GM23248 (cell line): Measurements from ENCODE around the gene NCF4. TPM values are rescaled to one million over a fixed set of nuclear protein-coding genes. Genes with fewer than 3 reads are reported as not detected.

Source experiments
- DNase-seq: peaks from one replicate; pipeline ENCODE4 v3.0.0-alpha.2; 2015
- H2AFZ ChIP-seq: fragments of 200-600 bp; sonication (generic); 2 replicates; pipeline ENCODE4 v1.6.1; 2016; ENCODE audit warnings: antibody characterized with exemption
- H3F3A ChIP-seq: fragments of 200-600 bp; sonication (generic); 2 replicates; pipeline ENCODE4 v1.6.1; 2016; ENCODE audit warnings: mild to moderate bottlenecking, antibody characterized with exemption, mixed run types; ENCODE audit not compliant: insufficient read depth
- H3K27ac ChIP-seq: fragments of 200-600 bp; sonication (generic); 2 replicates; pipeline ENCODE4 v1.5.1; 2016; ENCODE audit warnings: mild to moderate bottlenecking
- H3K27me3 ChIP-seq: fragments of 200-600 bp; sonication (generic); replicated peaks from 2 replicates; pipeline ENCODE4 v1.6.1; 2016; ENCODE audit warnings: mild to moderate bottlenecking; ENCODE audit not compliant: insufficient read depth
- H3K36me3 ChIP-seq: fragments of 200-600 bp; sonication (generic); 2 replicates; pipeline ENCODE4 v1.6.1; 2016; ENCODE audit warnings: low read depth, mild to moderate bottlenecking
- H3K4me1 ChIP-seq: fragments of 200-600 bp; sonication (generic); 2 replicates; pipeline ENCODE4 v1.6.1; 2016; ENCODE audit warnings: mild to moderate bottlenecking; ENCODE audit not compliant: insufficient read depth
- H3K4me2 ChIP-seq: fragments of 200-600 bp; sonication (generic); one replicate; pipeline ENCODE4 v1.6.1; 2016; ENCODE audit warnings: mild to moderate bottlenecking; ENCODE audit not compliant: unreplicated experiment
- H3K4me3 ChIP-seq: fragments of 200-600 bp; sonication (generic); 2 replicates; pipeline ENCODE4 v1.5.1; 2016; ENCODE audit warnings: mild to moderate bottlenecking
- H3K79me2 ChIP-seq: fragments of 200-600 bp; sonication (generic); 2 replicates; pipeline ENCODE4 v1.6.1; 2016; ENCODE audit warnings: mild to moderate bottlenecking; ENCODE audit not compliant: insufficient read depth
- H3K9ac ChIP-seq: fragments of 200-600 bp; sonication (generic); 2 replicates; pipeline ENCODE4 v1.6.1; 2016; ENCODE audit warnings: mild to moderate bottlenecking
- H3K9me2 ChIP-seq: fragments of 200-600 bp; sonication (generic); 2 replicates; pipeline ENCODE4 v1.6.1; 2016; ENCODE audit warnings: mixed run types, mild to moderate bottlenecking, moderate library complexity; ENCODE audit not compliant: insufficient read depth
- H3K9me3 ChIP-seq: fragments of 200-600 bp; sonication (generic); one replicate; pipeline ENCODE4 v1.6.1; 2017; ENCODE audit warnings: low read depth
- H4K20me1 ChIP-seq: fragments of 200-600 bp; sonication (generic); 2 replicates; pipeline ENCODE4 v1.6.0; 2016; ENCODE audit not compliant: insufficient read depth
- EZH2 ChIP-seq: fragments of 200-600 bp; sonication (generic); IDR thresholded peaks from 2 replicates; pipeline ENCODE4 v1.6.1; 2018; ENCODE audit warnings: antibody characterized with exemption, mild to moderate bottlenecking; ENCODE audit not compliant: insufficient read depth, poor library complexity, severe bottlenecking
- EZH2phosphoT487 ChIP-seq: fragments of 200-600 bp; sonication (generic); IDR thresholded peaks from 2 replicates; pipeline ENCODE4 v1.6.1; 2018; ENCODE audit warnings: antibody characterized with exemption, moderate library complexity, mild to moderate bottlenecking, low read depth; ENCODE audit not compliant: insufficient read depth
- WGBS, 2 experiments: methylation state at CpG; one replicate each; pipeline ENCODE4 v1.1.6; 2015 to 2017; ENCODE audit warnings: low lambda C conversion rate in 2 of 2, low coverage in 1 of 2; ENCODE audit errors: missing lambda C conversion rate in 2 of 2; 5-methylcytosine and 5-hydroxymethylcytosine counted together
- in situ Hi-C: fragments of 300-500 bp; cut with MboI; formaldehyde crosslinking; loops from 2 replicates; pipeline ENCODE4 v1.15.0; 2020
- polyA plus RNA-seq: library from polyadenylated mRNA; unstranded; fragments of >200 nt; fragmentation: Nextera tagmentation; extraction: Ambion mirVana; gene quantifications from 2 replicates; pipeline ENCODE4 v1.2.1, GENCODE V29; 2016
- total RNA-seq: library from RNA; depleted of rRNA; stranded (reverse); fragments of >200 nt; shearing (Covaris generic); gene quantifications from 2 replicates; pipeline ENCODE4 v1.2.3, GENCODE V29; 2014

The NCF4 gene
- total and polyA plus RNA-seq, 2 experiments from 2014 or later, result not detected

- DNase-seq, result no peak
- H3K4me3 ChIP-seq, result no peak overlapping the region
- in situ Hi-C loops, result no loop called here
These were observed 13.9 kb downstream of the NCF4 start for GRCh38 chr22:36874736-36875135.

GRCh38 chr22:36875741-36876140 is 14.9 kb downstream of the NCF4 start:
- Histone ChIP-seq H3K79me2 (no peaks in the 10 kb centered on the region), H3K27me3 (peaks cover 8% of the 10 kb centered on the region; the same call in 1 of the 2 replicates), H3K9me2 (no peaks in the 10 kb centered on the region), H3K4me2 (no peak overlapping the region), H2AFZ (no peak overlapping the region), H3K9me3 (no peaks in the 10 kb centered on the region), H4K20me1 (no peaks in the 10 kb centered on the region), H3K9ac (no peak overlapping the region), H3K4me3 (no peak overlapping the region), H3K4me1 (peaks cover 26% of the 10 kb centered on the region), H3K27ac (no peak overlapping the region), H3F3A (peaks cover 21% of the 10 kb centered on the region), H3K36me3 (no peaks in the 10 kb centered on the region)
- TF ChIP-seq EZH2phosphoT487 (no peak), EZH2 (no peak)
- no peak for DNase-seq
- whole genome bisulfite sequencing, 2 experiments, result 54 to 56% methylated on average over 5 to 6 of the region's 6 CpGs
- in situ Hi-C loops, result no loop called here

More at GRCh38 chr22:36874736-36875135, 13.9 kb downstream of the NCF4 start:
- TF ChIP-seq EZH2phosphoT487 (no peak), EZH2 (no peak)
- Histone ChIP-seq H2AFZ (no peak overlapping the region), H3K27me3 (peaks cover 8% of the 10 kb centered on the region; the same call in 1 of the 2 replicates), H4K20me1 (no peaks in the 10 kb centered on the region), H3K79me2 (no peaks in the 10 kb centered on the region), H3K9me3 (no peaks in the 10 kb centered on the region), H3K9ac (no peak overlapping the region), H3K4me2 (no peak overlapping the region), H3F3A (peaks cover 16% of the 10 kb centered on the region; the same call in 1 of the 2 replicates), H3K4me1 (peaks cover 20% of the 10 kb centered on the region), H3K27ac (no peak overlapping the region), H3K9me2 (no peaks in the 10 kb centered on the region), H3K36me3 (no peaks in the 10 kb centered on the region)
- 75 to 76% methylated on average over 8 to 9 of the region's 9 CpGs for WGBS, 2 experiments

- Histone ChIP-seq H4K20me1 (no peaks in the 10 kb centered on the region), H3K27ac (peak overlapping the region; percentile 82), H3K9ac (peak overlapping the region; percentile 58; the same call in 1 of the 2 replicates), H3K9me2 (no peaks in the 10 kb centered on the region), H3K27me3 (peaks cover 8% of the 10 kb centered on the region; the same call in 1 of the 2 replicates), H3K4me2 (peak overlapping the region; percentile 29), H3K9me3 (peaks cover 2% of the 10 kb centered on the region), H3K79me2 (no peaks in the 10 kb centered on the region), H3K36me3 (no peaks in the 10 kb centered on the region), H3F3A (peaks cover 37% of the 10 kb centered on the region), H2AFZ (peak overlapping the region; percentile 59; the same call in 1 of the 2 replicates), H3K4me1 (peaks cover 24% of the 10 kb centered on the region), H3K4me3 (no peak overlapping the region)
- in situ Hi-C loops, result no loop called here
- WGBS, 2 experiments, result 6 to 11% methylated on average over 7 of the region's 7 CpGs
- TF ChIP-seq EZH2 (no peak), EZH2phosphoT487 (no peak)
- peak; percentile 88 for DNase-seq
These were observed 19.0 kb downstream of the NCF4 start for GRCh38 chr22:36879775-36880174.

GRCh38 chr22:36881504-36882245 is 20.9 kb downstream of the NCF4 start:
- peak; percentile 18 for DNase-seq
- in situ Hi-C loops, result no loop called here

More at GRCh38 chr22:36881504-36882245, 20.9 kb downstream of the NCF4 start:
- no peaks in the 10 kb centered on the region for H3K79me2 ChIP-seq
- H3K4me1 ChIP-seq, result peaks cover 33% of the 10 kb centered on the region
- no peak overlapping the region for H3K9ac ChIP-seq
- H3K36me3 ChIP-seq, result no peaks in the 10 kb centered on the region
- H3K4me2 ChIP-seq, result no peak overlapping the region
- H3K27me3 ChIP-seq, result 0 out of 2 replicates have a peak, but pooled peaks cover 3% of the 10 kb centered on the region
- no peaks in the 10 kb centered on the region for H3K9me2 ChIP-seq
- H3F3A ChIP-seq, result peaks cover 43% of the 10 kb centered on the region
- H3K9me3 ChIP-seq, result peaks cover 2% of the 10 kb centered on the region
- no peak overlapping the region for H3K4me3 ChIP-seq
- no peak overlapping the region for H3K27ac ChIP-seq
- TF ChIP-seq EZH2phosphoT487 (no peak), EZH2 (no peak)
- H4K20me1 ChIP-seq, result no peaks in the 10 kb centered on the region
- WGBS, 2 experiments, result 62 to 63% methylated on average over 1 of the region's 1 CpG
- H2AFZ ChIP-seq, result no peak overlapping the region
